Measurements from ENCODE around the gene YBX2.

- TF ChIP-seq KLF9 (tag by site-specific recombination; IDR thresholded peaks at IDR 0.05; ENCODE audit: low read depth) = no peak
- no peak for TF ChIP-seq KLF1 (tag by site-specific recombination; IDR thresholded peaks at IDR 0.05)
- TF ChIP-seq ZNF449 (tag by site-specific recombination; IDR thresholded peaks at IDR 0.05) = no peak
- no peak for TF ChIP-seq ZBTB21 (tag by site-specific recombination; IDR thresholded peaks at IDR 0.05)
Measured at GRCh38 chr17:7253082-7253481, 41.4 kb downstream of the YBX2 start.

Data from HEK293 (cell line).